Measurements from ENCODE around the gene RIOX2.
"Not testable (repeated sequence)": the region's sequence is repeated elsewhere in the genome, so short reads cannot be mapped to it uniquely, and the experiment has no call there.

Gene RIOX2

DNA sequence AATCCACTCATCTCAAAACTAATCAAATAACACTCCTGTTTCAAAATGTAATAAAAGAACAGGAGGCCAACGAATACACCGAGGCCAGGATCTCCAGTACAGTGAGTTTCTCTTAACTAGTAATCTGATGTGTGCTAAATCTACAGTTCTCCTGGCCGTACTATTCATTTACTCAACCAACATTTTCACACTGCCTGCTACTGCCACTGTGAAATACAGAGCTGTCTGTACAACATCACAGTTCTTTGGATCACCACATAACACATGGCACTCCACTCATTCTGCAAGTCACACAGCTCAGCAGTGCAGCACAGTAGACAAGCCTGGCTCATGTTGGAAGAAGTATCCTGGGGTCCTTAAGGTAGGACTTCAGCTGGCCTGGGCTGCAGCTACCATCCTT is 21.9 kb downstream of the RIOX2 start:
- DNase-seq, result no peak

DNA sequence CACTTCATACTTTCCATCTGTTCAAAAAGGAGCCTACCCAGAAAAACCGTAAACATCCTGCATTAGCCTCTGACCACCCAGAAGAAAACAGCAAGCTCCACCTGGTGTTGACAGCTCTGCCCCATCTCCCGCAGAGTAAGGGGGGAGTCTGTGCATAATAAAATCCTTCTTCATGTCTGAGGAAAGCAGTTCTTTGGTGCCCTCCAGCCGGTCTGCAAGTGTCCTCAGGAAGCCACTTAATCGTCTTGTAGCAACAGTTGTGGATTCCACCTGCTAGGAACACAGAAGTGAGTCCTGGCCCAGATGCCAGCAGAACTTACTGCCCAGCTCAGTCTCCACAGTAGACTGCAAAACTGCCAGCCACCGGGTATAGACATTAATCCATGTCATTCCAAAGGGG is 22.5 kb downstream of the RIOX2 start:
- no peak for DNase-seq

DNA sequence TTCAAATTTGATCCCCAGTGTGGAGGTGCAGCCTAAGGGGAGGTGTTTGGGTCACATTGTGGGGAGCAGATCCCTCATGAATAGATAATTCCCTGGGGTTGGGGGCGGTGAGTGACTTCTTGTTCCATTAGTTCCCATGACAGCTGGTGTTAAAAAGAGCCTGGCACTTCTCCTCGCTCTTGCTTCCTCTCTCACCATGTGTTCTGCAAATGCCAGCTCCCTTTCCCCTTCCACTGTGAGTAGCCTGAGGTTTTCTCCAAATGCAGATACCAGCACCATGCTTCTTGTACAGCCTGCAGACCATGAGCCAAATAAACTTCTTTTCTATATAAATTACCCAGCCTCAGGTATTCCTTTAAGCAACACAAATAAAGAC is 23.1 kb downstream of the RIOX2 start:
- DNase-seq, result no peak

DNA sequence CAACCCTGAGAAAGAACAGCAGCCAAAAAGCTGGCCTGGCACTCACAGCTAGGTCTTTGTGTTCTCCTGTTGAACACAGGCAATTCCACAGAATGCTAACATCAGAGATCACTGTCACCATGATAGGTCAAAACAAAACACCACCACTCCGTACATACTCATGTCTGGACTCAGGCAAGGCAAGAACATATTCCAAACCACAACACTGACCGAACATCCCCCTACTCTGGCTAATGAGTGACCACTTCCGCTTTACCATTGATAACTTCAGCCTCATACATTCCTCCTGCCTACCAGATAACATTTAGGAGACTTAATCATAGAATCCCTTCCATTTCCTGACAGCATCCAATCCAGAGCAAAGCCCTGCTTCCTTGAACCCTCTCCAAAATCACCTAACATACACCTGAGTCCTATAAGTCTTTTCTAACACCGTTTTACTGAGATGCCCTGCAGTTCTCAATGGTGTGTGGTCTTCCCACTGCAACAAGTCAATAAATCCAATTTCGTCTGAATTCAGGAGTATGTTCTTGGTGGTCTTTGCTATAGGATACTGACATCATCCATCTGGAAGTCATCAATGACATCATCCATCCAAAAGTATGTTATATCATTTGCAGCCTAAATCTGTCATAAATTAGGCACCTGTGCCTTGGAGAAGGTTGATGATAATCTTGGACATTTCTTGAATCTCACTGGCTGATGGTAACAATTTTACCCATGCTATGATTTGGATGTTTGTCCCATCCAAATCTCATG is 23.7 kb downstream of the RIOX2 start:
- no peak for DNase-seq

DNA sequence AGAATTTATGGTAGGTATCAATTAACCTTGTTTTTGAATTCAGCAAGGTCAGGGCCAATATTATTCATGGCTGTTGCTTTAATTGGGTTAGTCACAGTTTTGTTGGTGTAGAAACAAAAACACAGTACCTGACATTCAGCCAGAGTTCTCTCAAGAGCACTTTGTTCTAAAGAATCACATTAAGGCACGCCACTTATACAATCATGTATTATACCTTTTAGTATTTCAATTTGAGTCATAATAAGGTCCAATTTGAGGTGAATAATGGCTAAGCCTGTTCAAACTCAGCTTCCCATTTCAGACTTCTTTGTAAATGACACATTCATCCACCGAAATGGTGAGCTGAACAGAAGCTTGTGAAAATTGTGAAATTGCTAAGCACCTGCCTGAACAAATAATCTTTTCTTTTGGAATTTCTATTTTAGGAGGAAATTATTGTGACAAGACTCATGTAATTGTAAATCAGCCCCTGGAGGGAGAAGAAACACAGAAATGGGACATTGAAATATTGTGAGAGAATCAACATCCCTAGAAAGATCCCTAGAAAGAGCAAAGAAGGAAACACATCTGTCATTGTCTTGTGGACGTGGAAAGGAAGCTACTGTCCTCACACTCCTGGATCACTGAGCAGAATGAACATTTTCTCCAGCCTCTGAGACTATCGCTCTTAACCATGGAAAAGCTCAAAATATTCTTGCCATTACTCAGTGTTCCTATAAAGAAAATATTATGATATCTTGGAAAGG is 29.3 kb downstream of the RIOX2 start:
- DNase-seq, result no peak

DNA sequence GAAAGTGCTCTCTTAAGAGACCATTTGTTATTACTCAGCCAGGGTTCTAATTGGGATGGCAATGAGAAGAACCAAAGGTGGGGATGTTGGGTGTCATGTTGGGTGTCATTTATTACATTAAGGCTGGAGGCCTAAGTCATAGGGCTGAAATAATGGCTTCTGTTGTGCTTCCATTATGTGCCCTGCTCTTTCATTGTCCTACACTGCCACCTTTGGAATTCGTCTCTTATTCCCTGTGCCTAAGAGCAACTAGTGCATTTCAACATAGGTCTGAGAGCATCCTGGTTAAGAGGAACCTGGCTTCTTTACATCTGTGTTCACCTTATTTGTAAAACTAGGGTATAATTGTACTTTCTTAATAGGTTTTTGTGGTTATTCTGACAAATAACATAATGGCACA is 32.2 kb downstream of the RIOX2 start:
- no peak for DNase-seq

DNA sequence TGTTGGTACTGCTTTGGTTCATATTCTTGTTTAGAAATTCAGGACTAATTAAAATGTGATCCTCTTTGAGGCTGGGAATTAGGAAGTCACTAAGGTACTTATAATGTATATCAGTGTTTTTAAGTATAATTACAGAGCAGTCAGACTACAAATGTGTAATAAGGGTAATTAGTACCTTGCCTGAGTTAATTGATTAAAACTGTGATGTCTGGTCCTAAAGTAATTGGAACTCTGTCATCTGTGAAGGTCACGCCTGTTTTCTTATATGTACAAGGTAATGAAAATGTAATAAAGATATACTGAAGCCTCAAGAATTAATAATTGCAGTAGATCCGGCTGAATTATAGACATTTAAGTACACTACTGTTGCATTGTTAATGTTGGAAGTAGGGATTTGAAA is 32.8 kb downstream of the RIOX2 start:
- no peak for DNase-seq

DNA sequence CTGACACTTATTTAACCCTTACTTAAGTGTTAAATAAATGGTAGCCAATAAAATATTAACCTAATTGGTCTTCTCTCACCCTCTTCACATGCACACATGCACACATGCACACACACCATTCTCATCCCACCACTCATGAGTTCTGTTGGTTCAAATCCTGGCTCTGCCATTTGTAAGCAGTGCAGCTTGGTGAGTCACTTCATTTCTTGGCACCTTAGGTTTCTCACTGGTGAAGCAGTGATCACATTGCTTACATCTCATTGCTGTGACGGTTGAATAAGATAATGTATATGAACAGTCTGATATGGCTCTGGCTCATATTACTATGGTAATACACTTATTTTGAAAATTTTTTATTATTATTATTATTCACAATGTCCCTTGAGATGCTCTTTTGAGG is 33.8 kb downstream of the RIOX2 start:
- DNase-seq, result no peak

DNA sequence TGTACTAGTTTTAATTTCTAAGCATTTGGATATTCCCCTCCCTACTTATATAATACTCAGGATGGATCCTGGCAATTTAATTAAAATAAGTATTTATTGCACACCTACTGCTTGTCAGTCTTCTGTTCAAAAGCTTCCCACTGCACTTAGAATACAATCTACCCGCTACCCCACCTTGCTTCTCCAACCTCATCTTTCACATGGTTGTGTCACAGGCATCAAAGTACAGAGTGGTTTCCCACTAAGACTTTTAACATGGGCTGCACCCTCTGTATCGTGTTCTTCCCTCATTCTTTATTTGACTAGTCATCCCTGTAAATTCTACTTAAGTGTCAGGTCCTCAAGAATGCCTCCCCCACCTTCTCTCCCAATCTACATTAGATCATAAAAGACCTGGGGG is 35.0 kb downstream of the RIOX2 start:
- no peak for DNase-seq

DNA sequence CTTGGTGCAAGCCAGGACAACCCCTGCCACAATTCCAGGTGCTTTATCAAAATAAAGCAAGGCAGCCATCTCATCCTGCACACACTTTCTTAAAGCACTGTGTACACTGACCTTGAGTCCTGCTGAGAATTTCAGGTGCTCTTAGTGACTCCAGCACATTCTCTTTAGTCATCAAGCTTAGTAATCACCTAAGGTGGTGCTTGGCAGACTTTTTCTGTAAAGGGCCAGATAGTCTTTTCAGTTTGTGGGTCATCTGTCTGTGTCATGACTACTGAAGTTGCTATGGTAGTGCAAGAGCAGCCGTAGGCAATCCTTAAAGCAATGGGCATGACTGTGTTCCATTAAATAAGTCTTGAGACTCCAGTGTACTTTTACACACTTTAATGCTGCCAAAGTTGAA is 36.4 kb downstream of the RIOX2 start:
- no peak for DNase-seq

DNA sequence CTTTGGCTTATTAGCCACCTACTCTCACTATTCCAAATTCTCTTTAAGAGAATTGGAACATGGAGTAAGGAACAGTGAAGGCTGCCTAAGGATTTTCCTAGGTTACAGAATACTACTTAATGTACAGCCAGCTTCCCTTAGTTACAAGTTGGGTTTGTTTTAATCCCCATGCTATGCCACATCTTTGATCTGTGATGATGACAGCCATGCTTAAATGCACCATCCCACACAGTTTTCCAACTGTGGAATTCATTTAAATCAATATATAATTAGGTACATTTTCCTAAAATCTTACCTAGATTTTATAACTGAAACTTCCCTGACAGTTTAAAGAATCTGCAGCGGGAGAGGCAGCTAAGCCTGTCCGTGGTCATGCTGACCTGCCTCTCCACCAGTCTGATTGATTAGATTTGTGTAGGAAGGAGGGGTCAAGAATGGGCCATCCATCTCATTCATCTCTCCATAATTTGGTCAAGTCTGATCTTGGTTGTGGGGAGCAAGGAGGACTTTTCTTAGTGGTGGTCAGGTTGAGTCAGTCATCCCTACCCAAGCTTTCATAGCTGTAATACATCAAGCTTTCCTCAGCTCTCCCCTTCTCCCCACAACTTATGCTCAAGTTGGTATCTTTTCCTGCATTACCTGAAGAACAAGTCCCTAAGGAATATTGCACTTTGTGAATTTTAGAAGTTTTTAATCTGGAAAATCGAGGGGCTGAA is 37.1 kb downstream of the RIOX2 start:
- DNase-seq, result no peak

DNA sequence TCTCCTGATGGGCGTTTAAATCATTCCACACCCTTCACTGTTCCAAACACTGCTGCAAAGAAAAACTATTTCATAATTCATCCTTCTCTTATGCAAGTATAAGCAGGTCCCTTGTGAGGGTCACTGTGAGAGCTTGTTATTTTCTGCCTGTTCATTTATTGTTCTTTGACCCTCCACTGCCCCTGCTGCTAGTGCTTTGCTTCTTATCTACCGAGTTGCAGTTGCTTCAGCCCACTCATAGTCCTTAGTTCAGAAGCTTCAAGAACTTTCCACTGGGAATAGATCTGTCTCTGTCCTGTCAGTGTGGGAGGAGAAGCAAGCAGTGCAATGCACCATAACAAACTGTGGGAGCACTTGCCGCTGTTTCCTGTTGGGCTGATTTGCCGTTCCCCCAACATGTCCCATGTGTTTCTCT is 39.8 kb downstream of the RIOX2 start:
- DNase-seq, result no peak

DNA sequence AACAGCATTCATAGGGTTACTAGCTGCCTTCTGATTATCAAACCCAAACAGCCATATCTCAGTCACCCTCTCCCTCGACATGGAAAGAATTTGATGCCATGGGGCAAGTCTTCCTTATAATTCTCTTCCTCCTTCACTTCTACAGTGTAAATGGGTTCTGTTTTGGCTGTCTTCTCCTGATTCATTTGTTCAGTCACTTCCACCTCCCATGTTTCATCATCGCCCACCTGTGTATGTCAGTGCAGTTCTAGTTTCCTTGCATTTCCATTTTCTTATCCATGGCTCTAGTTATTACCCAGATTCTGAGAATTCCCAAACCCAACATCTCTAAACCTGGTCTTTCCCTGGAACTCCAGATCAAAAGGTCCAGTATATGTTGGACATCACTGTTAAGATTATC is 41.0 kb downstream of the RIOX2 start:
- DNase-seq, result no peak

DNA sequence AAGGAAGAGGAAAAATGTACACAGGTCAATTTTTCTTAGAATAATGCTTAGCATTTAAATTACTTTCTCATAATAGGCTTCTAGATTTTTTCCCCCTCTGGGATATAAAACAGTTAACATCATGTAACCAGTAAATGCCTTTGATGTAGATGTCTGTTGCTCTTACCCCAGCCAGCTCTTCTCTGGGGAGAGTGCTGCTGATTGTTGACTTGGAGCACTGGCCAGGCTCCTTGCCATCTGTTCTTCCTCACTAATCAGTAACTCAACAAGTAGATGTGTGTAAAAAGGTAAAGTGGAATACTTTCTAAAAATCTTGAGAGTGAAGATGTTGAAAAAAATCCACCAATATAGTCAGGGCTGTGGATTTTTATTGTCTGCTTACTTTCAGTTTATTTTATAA is 42.2 kb downstream of the RIOX2 start:
- DNase-seq, result no peak

DNA sequence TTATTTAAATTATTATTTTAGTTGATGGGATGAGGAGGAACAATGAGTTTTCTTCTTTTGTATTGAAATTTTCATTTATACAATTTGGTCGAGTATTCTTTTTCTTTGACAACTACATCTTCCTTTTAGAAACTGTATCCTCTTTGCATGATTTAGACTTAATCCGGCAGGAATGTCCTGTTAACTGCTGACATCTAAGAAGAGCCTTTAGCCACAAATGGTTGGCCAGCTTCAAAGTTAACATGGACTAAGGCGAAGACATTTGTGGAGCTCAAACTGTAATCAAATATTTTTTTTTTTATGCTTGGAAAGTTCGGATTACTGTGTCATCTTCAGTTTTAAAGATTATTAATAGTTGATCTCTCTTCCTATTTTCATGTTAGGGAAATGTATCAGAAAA is 43.2 kb downstream of the RIOX2 start:
- no peak for DNase-seq

DNA sequence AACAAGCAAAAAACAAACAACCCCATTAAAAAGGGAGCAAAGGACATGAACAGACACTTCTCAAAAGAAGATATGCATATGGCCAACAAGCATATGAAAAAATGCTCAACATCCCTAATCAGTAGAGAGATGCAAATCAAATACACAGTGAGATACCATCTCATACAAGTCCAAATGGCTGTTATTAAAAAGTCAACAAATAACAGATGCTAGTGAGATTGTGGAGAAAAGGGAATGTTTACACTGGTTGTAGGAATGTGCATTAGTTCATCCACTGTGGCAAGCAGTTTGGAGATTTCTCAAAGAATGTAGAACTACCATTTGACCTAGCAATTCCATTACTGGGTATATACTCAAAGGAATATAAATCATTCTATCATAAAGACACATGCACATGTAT is 44.5 kb downstream of the RIOX2 start:
- DNase-seq, result no peak

DNA sequence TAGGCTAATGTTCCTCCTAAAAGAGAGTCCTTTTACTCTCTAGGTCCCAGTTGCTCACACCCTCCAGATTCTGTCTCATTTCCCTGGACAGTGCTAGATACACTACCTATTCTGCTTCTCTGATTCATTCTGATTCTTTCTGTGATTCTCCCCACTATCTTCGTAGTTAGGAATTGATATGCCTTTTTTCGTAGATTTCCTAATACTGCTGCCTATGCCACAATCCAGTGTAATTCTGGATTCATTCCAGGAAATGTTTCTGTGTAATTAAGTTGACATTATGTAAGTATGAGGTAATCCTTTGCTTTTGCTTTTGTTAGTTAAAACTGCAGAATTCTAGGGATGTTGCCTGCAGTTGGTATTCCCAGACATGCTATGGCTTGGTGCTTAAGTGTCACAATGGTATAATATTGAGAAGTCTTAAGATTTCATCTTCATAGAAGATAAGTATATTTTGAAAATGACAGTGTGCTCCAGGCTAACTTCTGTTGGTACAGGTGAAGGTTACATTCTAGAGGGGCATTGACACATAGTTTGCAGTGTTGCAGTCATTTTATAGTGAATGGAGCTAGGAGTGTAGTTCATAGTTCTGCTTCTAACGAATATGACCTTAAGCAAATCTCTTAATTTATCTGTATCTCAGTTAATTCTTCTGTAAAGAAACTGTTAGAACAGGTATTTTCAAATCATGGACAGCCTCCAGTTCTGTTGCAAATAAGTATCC is 54.3 kb downstream of the RIOX2 start:
- DNase-seq, result no peak

DNA sequence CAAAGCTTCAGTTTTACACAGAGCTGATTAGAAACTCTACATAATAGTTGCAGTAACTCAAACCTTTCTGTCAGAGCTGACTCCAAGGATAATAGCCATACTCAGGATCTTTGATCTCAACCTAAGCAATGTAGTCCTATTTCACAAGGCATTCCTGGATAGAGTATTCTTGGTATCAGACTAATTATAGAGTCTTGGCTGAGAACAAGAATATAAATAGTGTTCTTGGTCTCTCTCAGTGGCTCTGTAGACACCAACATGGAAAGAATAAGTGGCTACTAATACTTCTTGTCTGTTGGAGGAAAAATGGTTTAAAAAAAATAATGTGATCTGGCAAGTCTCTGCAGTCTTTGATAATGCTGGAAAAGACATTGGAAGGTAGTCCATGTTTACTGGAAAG is 55.7 kb downstream of the RIOX2 start:
- DNase-seq, result no peak

DNA sequence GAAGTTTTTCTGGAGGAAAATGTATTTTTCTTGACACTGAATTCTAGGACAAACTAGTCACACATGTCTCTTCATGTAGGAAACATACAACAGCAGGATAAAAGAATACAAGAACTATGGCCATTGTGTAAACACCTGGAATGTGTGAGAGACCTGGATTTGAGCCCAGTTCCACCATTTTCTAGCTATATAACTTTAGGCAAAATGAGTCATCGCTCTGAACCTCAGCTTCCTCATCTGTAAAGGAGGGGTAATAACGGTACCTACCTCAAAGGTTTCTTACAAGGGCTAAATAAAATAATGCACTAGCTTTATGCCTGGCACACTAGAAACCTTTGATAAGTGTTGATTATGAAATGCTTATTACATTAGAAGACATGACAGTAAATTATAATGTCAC is 57.8 kb downstream of the RIOX2 start:
- DNase-seq, result no peak

DNA sequence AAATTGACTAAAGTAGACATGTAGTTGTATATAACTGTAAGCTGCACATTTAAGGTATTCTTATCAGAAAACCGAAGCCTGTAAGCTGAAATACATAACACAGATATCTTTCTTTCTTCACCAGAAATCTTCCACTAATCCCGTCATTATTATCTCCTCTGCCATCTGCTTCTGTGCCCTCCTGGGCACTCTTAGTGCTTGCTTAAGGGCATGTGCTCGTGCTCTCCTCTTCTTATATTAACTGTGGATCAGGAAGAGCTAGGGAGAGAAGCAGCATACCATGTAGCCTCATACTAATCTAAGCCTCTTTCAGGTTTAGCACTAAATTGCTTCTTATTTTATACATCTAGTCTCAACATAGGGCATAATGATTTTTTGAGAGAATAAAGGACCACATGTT is 60.8 kb downstream of the RIOX2 start:
- no peak for DNase-seq

DNA sequence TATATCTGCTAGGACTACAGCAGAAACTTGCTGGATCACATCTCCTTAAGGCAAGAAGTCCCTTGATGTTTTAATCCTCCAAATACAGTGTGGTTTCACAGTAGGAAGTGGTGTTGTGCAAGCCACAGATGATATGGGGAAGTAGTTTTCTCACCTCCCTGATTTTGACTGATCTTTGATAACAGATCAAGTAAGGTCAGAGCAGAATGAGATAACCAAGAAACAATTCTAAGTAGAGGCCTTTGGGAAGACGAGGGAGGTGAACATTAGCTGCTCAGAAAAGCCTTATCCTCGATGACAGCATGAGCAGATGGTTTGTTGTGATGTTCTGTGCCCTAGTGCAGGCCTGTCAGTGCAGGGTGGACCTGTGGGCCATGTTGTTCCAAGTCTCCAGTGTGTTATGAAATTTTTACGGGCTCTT is 61.3 kb downstream of the RIOX2 start:
- no peak for DNase-seq

DNA sequence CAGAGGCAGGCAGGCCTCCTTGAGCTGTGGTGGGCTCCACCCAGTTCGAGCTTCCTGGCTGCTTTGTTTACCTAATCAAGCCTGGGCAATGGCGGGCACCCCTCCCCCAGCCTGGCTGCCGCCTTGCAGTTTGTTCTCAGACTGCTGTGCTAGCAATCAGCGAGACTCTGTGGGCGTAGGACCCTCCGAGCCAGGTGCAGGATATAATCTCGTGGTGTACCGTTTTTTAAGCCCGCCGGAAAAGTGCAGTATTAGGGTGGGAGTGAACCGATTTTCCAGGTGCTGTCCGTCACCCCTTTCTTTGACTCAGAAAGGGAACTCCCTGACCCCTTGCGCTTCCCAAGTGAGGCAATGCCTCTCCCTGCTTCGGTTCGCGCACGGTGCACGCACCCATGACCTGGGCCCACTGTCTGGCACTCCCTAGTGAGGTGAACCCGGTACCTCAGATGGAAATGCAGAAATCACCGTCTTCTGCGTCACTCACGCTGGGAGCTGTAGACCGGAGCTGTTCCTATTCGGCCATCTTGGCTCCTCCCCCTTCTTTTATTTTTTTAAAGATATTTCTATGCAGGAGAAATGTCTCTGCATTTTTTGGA is 61.9 kb downstream of the RIOX2 start:
- peak; percentile 30 for DNase-seq

DNA sequence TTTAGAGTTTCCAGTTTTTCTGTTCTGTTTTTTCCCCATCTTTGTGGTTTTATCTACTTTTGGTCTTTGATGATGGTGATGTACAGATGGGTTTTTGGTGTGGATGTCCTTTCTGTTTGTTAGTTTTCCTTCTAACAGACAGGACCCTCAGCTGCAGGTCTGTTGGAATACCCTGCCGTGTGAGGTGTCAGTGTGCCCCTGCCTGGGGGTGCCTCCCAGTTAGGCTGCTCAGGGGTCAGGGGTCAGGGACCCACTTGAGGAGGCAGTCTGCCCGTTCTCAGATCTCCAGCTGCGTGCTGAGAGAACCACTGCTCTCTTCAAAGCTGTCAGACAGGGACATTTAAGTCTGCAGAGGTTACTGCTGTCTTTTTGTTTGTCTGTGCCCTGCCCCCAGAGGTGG is 62.4 kb downstream of the RIOX2 start:
- not testable (repeated sequence) for DNase-seq

Measured in stimulated activated CD8-positive, alpha-beta memory T cell treated with anti-CD3 and anti-CD28 coated beads, Interleukin-4, amount 100 ng/mL, for 48 hours (primary cell).